Mesendoderm (in vitro differentiated cells): ENCODE results near the gene CCDC192.

Experiments
- DNase-seq: peaks from one replicate; pipeline ENCODE4 v3.0.0; 2013
- H2AK5ac ChIP-seq: 2 replicates; pipeline ENCODE4 v1.6.1; 2013; ENCODE audit warnings: low read length, inconsistent platforms
- H2BK120ac ChIP-seq: 2 replicates; pipeline ENCODE4 v1.6.1; 2013; ENCODE audit warnings: low read depth, mild to moderate bottlenecking, low read length, moderate library complexity, mixed read lengths
- H2BK15ac ChIP-seq: replicated peaks from 2 replicates; pipeline ENCODE4 v1.6.1; 2013; ENCODE audit warnings: low read depth, mild to moderate bottlenecking, moderate library complexity
- H2BK5ac ChIP-seq: 2 replicates; pipeline ENCODE4 v1.6.1; 2013; ENCODE audit warnings: low read length, inconsistent platforms
- H3K18ac ChIP-seq: 2 replicates; pipeline ENCODE4 v1.6.1; 2013; ENCODE audit warnings: mild to moderate bottlenecking, low read length, mixed read lengths
- H3K23ac ChIP-seq: one replicate; pipeline ENCODE4 v1.6.1; 2013; ENCODE audit warnings: low read length
- H3K27ac ChIP-seq: 2 replicates; pipeline ENCODE4 v1.5.1; 2013; ENCODE audit warnings: low read depth, mild to moderate bottlenecking, inconsistent platforms, low read length, moderate library complexity
- H3K27me3 ChIP-seq: 2 replicates; pipeline ENCODE4 v1.6.1; 2013; ENCODE audit warnings: low read length, control low read depth, mild to moderate bottlenecking, inconsistent platforms; ENCODE audit not compliant: insufficient read depth, poor library complexity
- H3K36me3 ChIP-seq: 2 replicates; pipeline ENCODE4 v1.6.1; 2013; ENCODE audit warnings: low read length, inconsistent platforms; ENCODE audit not compliant: control insufficient read depth, insufficient read depth
- H3K4ac ChIP-seq: one replicate; pipeline ENCODE4 v1.6.1; 2013; ENCODE audit warnings: low read depth, mild to moderate bottlenecking, low read length, moderate library complexity
- H3K4me1 ChIP-seq: 2 replicates; pipeline ENCODE4 v1.6.1; 2013; ENCODE audit warnings: low read depth, low read length, inconsistent platforms; ENCODE audit not compliant: control insufficient read depth
- H3K4me2 ChIP-seq: 2 replicates; pipeline ENCODE4 v1.6.1; 2013; ENCODE audit warnings: low read length
- H3K4me3 ChIP-seq: 2 replicates; pipeline ENCODE4 v1.5.1; 2013; ENCODE audit warnings: mild to moderate bottlenecking, low read length
- H3K56ac ChIP-seq: one replicate; pipeline ENCODE4 v1.6.1; 2013; ENCODE audit warnings: low read length
- H3K79me1 ChIP-seq: 2 replicates; pipeline ENCODE4 v1.6.1; 2013; ENCODE audit warnings: low read length, inconsistent platforms
- H3K79me2 ChIP-seq: 2 replicates; pipeline ENCODE4 v1.6.1; 2013; ENCODE audit warnings: mild to moderate bottlenecking, low read length; ENCODE audit not compliant: control insufficient read depth, insufficient read depth
- H3K9ac ChIP-seq: 2 replicates; pipeline ENCODE4 v1.6.1; 2013; ENCODE audit warnings: low read length, inconsistent platforms
- H4K5ac ChIP-seq: one replicate; pipeline ENCODE4 v1.6.1; 2013; ENCODE audit warnings: low read length
- H4K8ac ChIP-seq: one replicate; pipeline ENCODE4 v1.6.1; 2013; ENCODE audit warnings: low read depth, mild to moderate bottlenecking, control low read depth, low read length, moderate library complexity
- WGBS: extraction: QIAGEN DNeasy Blood & Tissue Kit; methylation state at CpG from one replicate; pipeline ENCODE4 v1.1.7; 2013; ENCODE audit warnings: low lambda C conversion rate, missing lambda C conversion rate; ENCODE audit not compliant: insufficient coverage; ENCODE audit errors: extremely low coverage; 5-methylcytosine and 5-hydroxymethylcytosine counted together

CCDC192 gene

DNA sequence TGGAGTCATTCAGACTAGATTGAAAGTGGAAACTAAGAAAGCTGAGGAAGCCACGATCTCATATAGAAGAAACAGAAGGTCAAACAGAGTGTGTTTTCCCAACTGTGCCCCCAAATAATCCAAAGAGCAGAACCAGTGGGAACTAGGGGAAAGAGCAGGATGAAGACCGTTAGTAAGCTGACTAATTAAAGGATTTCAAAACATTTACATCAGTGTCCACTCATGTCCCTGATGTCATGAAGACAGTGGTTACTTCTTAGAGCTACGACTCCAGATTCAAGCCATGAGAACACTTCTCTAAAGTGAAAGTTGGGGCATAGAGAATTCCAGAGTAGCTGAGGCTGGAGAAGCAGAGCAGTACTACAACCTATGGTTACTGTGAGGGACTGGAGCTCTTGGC lies 260.7 kb downstream of the CCDC192 start:
- Histone ChIP-seq H4K5ac (no peak overlapping the region), H3K9ac (no peak overlapping the region), H2AK5ac (no peak overlapping the region), H3K56ac (no peak overlapping the region), H3K27me3 (no peaks in the 10 kb centered on the region), H3K18ac (no peak overlapping the region), H3K27ac (no peak overlapping the region), H3K4me1 (no peaks in the 10 kb centered on the region), H3K23ac (no peak overlapping the region), H3K4ac (no peak overlapping the region), H2BK15ac (no peak overlapping the region), H3K4me3 (no peak overlapping the region), H4K8ac (no peak overlapping the region), H2BK5ac (no peak overlapping the region), H3K79me2 (no peaks in the 10 kb centered on the region), H3K4me2 (no peak overlapping the region), H2BK120ac (no peak overlapping the region), H3K36me3 (no peaks in the 10 kb centered on the region), H3K79me1 (no peaks in the 10 kb centered on the region)
- WGBS: no CpG with 5 or more reads among the region's 3 CpGs
- DNase-seq: no peak

DNA sequence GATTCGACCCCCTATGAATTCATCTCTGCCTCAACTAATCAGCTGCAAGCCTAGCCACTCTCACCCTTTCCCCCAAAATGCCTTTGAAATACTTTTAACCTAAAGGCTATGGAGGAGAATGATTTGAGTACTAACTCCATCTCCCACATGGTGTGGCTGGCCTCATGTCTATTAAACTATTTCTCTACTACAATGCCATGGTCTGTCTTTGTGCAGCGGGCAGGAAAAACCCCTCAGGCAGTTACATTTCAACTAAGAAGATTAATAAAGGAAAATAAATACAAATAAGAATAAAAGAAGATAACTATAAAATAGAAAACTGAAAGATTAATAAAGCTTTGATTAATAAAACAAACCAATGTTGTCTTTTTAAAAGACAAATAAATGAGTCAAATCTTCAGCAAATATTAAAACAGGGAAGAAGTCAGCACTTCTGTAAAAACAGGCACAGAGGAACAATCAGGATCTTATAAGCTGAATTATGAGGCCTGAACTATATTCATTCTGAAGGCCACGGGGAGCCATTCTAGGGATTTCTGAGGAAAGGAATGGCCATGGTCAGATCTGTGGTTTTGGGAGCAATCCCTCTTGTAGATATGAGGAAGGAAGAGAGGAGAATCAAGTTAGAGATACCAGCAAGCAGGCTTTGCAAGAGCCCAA lies 264.3 kb downstream of the CCDC192 start:
- no peak overlapping the region for H3K23ac ChIP-seq
- no peak overlapping the region for H4K8ac ChIP-seq
- H3K4ac ChIP-seq: no peak overlapping the region
- no peak overlapping the region for H3K18ac ChIP-seq
- no peak overlapping the region for H4K5ac ChIP-seq
- H3K36me3 ChIP-seq: no peaks in the 10 kb centered on the region
- H3K4me2 ChIP-seq: no peak overlapping the region
- H3K79me2 ChIP-seq: no peaks in the 10 kb centered on the region
- no peak overlapping the region for H2BK120ac ChIP-seq
- H3K27me3 ChIP-seq: no peaks in the 10 kb centered on the region
- no peak for DNase-seq
- no CpG with 5 or more reads among the region's 3 CpGs for WGBS
- no peak overlapping the region for H3K9ac ChIP-seq
- H3K27ac ChIP-seq: no peak overlapping the region
- no peak overlapping the region for H2AK5ac ChIP-seq
- no peak overlapping the region for H3K56ac ChIP-seq
- no peak overlapping the region for H2BK5ac ChIP-seq
- H2BK15ac ChIP-seq: no peak overlapping the region
- no peaks in the 10 kb centered on the region for H3K79me1 ChIP-seq
- no peaks in the 10 kb centered on the region for H3K4me1 ChIP-seq
- no peak overlapping the region for H3K4me3 ChIP-seq

DNA sequence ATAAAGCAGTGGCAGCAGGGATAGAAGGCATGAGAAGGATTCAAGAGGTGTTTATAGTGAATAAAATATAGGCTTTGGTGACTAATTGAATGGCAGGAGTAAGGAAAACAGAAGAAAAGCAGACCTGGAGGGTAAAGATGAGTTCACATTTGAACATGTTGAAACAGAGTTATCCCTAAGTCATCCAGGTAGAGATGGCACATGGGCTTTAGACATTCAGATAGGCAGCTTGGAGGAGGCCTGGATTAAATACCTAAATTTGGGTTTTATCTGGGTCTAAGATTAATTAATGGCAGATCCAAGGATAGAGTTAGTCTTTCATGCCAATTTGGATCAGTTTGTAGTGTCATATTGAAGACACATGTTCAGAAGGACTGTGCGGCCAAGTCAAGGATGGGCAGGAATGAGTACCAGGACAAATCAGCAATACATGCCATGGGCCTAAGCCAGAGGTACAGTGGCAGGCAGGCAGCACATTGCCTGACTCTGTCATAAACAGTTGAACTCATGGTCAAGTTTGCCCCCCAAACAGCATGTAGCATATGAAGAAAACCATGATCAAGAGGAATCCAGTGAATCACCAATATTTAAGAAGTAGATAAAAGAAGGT lies 264.9 kb downstream of the CCDC192 start:
- H3K4ac ChIP-seq: no peak overlapping the region
- H2AK5ac ChIP-seq: no peak overlapping the region
- no peaks in the 10 kb centered on the region for H3K27me3 ChIP-seq
- H3K4me1 ChIP-seq: no peaks in the 10 kb centered on the region
- H3K9ac ChIP-seq: no peak overlapping the region
- no CpG with 5 or more reads among the region's 1 CpG for WGBS
- no peak overlapping the region for H4K8ac ChIP-seq
- no peak overlapping the region for H3K4me3 ChIP-seq
- no peak overlapping the region for H3K56ac ChIP-seq
- H4K5ac ChIP-seq: no peak overlapping the region
- no peak overlapping the region for H3K27ac ChIP-seq
- no peak overlapping the region for H3K23ac ChIP-seq
- H3K79me1 ChIP-seq: no peaks in the 10 kb centered on the region
- H3K18ac ChIP-seq: no peak overlapping the region
- no peaks in the 10 kb centered on the region for H3K36me3 ChIP-seq
- H3K4me2 ChIP-seq: no peak overlapping the region
- no peak overlapping the region for H2BK120ac ChIP-seq
- DNase-seq: no peak
- H2BK5ac ChIP-seq: no peak overlapping the region
- no peak overlapping the region for H2BK15ac ChIP-seq
- H3K79me2 ChIP-seq: no peaks in the 10 kb centered on the region

DNA sequence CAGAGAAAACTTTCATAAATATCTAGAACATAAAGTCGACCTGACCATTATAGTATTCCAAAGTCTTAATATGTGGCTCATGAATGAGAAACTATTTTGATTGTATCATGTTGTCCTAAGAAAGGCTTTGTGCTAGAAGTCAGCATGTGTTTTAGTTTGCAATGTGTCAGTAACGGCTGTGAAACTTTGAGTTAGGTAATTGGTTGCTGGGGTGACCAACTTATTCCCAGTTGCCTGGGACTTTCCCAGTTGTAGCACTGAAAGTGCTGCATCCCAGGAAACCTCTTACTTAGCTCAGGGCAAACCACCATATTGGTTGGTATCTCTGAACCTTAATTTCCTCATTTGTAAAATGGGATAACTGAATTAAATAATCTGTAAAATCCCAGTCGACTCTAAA lies 265.8 kb downstream of the CCDC192 start:
- Histone ChIP-seq H3K27me3 (no peaks in the 10 kb centered on the region), H3K4ac (no peak overlapping the region), H3K27ac (no peak overlapping the region), H3K4me2 (no peak overlapping the region), H3K4me3 (no peak overlapping the region), H3K79me2 (no peaks in the 10 kb centered on the region), H4K5ac (no peak overlapping the region), H3K56ac (no peak overlapping the region), H3K18ac (no peak overlapping the region), H3K9ac (no peak overlapping the region), H2AK5ac (no peak overlapping the region), H2BK15ac (no peak overlapping the region), H2BK5ac (no peak overlapping the region), H4K8ac (no peak overlapping the region), H3K4me1 (no peaks in the 10 kb centered on the region), H2BK120ac (no peak overlapping the region), H3K79me1 (no peaks in the 10 kb centered on the region), H3K23ac (no peak overlapping the region), H3K36me3 (no peaks in the 10 kb centered on the region)
- WGBS: no CpG with 5 or more reads among the region's 3 CpGs
- no peak for DNase-seq

DNA sequence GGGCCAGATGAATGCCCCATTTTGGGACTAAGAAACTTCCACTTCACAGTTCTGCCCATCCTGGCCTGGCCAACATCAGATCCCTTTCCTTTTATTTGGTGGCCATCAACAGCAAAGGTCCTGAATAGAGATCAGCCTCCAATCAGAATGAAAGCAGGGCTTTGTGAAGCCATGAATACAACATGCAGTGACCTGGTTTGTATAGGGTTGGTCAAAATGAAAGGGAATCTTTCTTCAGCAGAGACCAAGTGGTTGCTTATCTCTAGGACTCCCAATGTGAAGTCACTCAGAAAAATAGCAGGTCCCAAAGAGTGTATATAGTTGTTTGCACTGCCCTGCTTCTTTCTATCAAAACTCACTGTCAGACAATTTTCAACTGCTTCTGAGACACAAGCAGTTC lies 266.5 kb downstream of the CCDC192 start:
- no peak overlapping the region for H4K5ac ChIP-seq
- no peaks in the 10 kb centered on the region for H3K27me3 ChIP-seq
- DNase-seq: no peak
- no peaks in the 10 kb centered on the region for H3K79me2 ChIP-seq
- H4K8ac ChIP-seq: no peak overlapping the region
- H3K4ac ChIP-seq: no peak overlapping the region
- no peak overlapping the region for H2BK15ac ChIP-seq
- no peak overlapping the region for H3K4me2 ChIP-seq
- no peak overlapping the region for H2AK5ac ChIP-seq
- no peak overlapping the region for H3K27ac ChIP-seq
- H2BK5ac ChIP-seq: no peak overlapping the region
- no peaks in the 10 kb centered on the region for H3K79me1 ChIP-seq
- H3K36me3 ChIP-seq: no peaks in the 10 kb centered on the region
- no peak overlapping the region for H3K9ac ChIP-seq
- no peaks in the 10 kb centered on the region for H3K4me1 ChIP-seq
- H3K18ac ChIP-seq: no peak overlapping the region
- H3K4me3 ChIP-seq: no peak overlapping the region
- H3K56ac ChIP-seq: no peak overlapping the region
- no peak overlapping the region for H3K23ac ChIP-seq
- no peak overlapping the region for H2BK120ac ChIP-seq

DNA sequence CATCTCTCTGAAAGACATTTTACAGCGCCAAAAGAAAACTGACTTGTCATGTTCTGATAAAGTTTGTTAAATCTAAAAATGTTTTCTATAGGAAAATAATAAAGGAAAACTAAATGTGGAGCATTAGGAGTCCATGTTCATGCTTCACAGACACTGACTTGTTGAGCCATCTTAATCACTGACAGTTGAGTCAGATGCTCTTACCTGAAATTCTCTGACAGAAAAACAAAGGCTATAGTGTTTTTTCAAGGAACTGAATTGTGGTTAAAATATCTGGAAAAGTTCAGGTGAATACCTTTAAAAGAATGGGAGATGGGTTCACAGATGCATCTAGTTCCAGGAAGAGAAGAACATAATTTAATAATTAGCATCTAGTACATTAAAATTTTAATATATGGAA lies 266.9 kb downstream of the CCDC192 start:
- Histone ChIP-seq H2BK15ac (no peak overlapping the region), H2BK5ac (no peak overlapping the region), H4K5ac (no peak overlapping the region), H3K79me1 (no peaks in the 10 kb centered on the region), H3K9ac (no peak overlapping the region), H2BK120ac (no peak overlapping the region), H3K27me3 (no peaks in the 10 kb centered on the region), H3K4ac (no peak overlapping the region), H4K8ac (no peak overlapping the region), H3K4me1 (no peaks in the 10 kb centered on the region), H3K23ac (no peak overlapping the region), H3K4me3 (no peak overlapping the region), H3K18ac (no peak overlapping the region), H3K4me2 (no peak overlapping the region), H2AK5ac (no peak overlapping the region), H3K79me2 (no peaks in the 10 kb centered on the region), H3K27ac (no peak overlapping the region), H3K36me3 (no peaks in the 10 kb centered on the region), H3K56ac (no peak overlapping the region)
- no CpG with 5 or more reads among the region's 1 CpG for WGBS
- DNase-seq: no peak
